GM21515 (cell line): Measurements from ENCODE around the gene SCN3B.

ENCODE experiments used
- ATAC-seq: cut with Tn5 transposase; IDR thresholded peaks from one replicate; pipeline ENCODE4 v1.9.1; 2021; ENCODE audit not compliant: unreplicated experiment

Gene SCN3B

GRCh38 chr11:123601136-123601535 is 53.3 kb downstream of the SCN3B start:
- ATAC-seq, result no peak

GRCh38 chr11:123597859-123598258 is 56.6 kb downstream of the SCN3B start:
- no peak for ATAC-seq

DNA sequence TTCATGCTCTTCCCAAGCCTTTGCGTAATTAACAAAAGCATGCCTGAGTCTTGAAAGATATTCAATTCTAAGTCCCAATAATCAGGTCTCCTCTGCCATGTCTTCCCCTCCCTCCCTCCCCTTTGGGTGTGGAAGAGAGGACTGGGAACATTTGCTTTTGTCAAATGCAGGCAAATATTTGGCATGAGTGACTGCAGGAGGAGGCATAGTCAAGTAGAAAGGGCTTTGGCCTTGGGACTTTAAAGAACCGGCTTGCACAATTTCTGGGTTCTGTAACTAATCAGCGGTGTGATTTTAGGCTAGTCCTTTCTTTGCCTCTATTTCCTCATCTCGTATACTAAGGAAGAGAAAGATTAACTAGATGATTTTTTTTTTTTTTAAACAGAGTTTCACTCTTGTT is 59.5 kb downstream of the SCN3B start:
- no peak for ATAC-seq

- no peak for ATAC-seq
These were observed 60.1 kb downstream of the SCN3B start for GRCh38 chr11:123594188-123594901.

- ATAC-seq, result no peak
These were observed 60.9 kb downstream of the SCN3B start for GRCh38 chr11:123593570-123593969.

DNA sequence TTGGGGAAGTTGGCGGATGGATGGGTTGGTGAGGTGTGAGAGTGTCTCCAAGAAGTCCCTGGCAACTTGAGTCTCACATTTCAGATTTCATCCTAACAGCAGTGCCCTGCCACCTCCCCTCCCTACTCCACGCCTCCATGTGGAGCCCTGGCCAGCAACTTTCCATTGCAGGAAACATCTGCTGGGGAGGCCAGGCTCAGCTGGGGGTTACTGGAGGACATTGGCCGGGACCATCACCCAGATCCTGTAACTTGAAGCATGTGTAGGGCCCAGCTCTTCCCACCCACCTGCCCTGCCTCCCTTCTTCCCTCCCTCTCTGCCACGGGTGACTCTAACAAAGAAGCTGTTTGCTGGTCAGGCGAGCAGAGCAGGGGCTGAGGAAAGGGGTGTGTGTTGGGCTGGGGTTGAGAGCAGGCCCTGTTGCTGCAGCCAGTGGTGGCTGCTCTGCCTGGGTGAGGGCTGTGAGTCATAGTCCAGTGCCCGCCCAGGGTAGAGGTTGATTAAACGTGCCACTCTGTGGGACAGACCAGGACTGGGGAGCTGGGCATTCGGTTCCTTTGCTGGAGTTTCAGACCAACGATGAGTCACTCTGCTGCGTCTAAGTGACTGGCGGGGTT is 64.0 kb downstream of the SCN3B start:
- ATAC-seq, result no peak

GRCh38 chr11:123588864-123589262 is 65.6 kb downstream of the SCN3B start:
- no peak for ATAC-seq

DNA sequence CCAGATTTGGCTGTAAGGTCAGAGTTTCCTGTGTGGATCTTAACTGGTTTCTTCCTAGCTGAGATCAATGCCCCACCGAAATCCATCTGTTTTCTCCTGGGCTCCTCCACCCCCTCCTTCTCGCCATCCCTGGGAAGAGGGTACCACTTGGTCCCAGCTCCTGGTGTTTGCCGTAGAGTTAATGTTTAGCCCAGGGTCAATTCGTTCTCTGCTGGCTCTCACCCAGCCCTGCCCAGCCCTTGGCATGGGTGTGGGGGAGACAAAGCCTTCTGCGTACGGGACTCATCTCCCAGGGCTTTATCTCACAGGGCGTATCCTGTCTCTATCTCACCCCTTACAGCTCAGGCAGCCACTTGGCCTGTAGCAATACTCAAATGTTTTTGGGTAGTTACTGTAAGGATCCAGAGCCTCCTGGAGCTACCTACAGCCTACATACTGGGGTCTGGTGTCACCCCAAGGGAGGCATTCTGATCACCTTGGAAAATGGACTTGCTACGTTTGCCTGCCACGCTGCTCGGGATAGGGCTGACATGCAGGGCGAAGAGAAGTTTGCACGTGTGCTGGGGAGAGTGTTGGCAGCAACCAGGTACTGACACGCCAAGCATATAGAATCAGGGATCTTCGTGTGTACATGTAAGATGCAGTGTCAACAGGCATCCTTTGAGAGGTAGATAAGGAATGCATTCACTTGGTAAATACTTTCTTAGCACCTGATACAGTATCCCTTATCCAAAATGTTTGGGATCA is 66.1 kb downstream of the SCN3B start:
- no peak for ATAC-seq

DNA sequence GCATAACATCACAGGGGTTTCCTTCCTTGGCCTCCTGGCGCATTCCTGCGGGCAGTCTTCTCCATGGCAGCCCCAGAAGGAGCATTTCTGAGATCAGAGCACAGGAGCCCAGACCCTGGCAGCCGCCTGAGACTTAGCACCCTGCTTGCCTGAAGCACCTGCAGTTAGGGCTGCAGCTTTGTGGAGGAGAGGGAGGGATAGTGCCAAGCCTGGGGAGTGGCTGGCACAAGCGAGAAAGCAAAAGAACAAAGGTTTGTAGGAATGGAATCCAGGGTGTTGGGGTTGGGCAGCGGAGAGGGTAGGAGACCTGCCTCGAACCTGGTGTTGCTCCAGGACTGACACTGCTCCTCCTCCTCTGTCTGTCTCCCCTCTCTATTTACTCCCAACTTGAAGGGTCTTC is 66.9 kb downstream of the SCN3B start:
- ATAC-seq, result no peak

DNA sequence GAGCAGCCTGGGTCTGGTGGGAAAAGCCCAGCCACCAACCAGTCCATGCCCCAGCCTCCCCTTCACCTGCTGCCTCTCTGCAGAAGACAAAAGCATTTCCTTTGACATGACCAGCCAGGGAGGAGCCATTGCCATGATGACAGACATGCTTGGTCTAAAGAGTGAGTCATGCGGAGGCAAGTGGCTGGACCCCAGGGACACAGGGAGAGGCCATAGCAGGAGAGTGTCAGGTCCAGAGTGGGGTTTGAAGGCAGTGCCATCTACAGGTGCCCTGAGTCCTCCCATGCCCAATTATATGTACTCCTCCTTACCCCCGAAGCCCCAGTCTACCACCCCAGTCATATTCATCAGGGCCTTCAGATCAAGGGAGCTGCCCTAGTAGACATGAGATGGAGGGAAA is 67.4 kb downstream of the SCN3B start:
- no peak for ATAC-seq

DNA sequence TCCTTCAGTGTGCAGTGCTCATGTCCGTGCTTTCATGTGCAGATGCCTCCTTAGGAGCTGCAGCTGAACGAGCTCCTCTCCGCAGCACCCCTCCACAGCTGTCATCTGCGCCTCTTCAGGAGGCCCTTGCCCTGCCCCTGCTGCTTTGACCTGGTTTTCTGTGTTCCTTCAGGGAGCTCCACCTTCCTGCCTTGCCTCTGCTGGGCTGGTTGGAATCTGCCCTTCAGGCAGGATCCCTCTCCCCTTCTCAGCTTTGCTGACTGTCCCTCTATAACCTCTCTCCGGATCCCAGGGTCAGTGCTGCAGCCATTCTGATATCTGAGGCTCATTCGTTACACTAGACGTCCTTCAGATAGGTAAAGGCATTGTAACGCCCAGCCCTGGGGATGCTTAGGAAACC is 67.9 kb downstream of the SCN3B start:
- ATAC-seq, result no peak

DNA sequence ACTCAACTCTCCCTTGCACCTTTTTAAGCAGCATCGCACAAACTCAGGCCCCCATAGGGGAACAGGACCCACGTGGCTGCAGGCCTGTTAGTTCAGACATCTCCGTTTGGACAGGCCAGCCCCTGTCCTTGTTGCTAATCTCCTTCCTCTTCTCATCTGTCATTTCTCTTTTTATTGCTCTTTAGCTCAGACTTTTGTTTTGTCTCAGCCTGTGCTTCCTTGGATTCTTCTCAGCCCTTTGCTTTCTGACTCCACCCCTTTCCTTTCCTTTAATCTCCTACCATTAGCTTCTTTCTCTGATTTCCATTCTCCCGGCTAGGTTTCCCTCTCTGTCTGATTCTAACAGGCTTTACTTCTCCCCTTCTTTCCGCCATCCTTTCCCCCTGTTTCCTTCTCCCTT is 68.7 kb downstream of the SCN3B start:
- no peak for ATAC-seq

DNA sequence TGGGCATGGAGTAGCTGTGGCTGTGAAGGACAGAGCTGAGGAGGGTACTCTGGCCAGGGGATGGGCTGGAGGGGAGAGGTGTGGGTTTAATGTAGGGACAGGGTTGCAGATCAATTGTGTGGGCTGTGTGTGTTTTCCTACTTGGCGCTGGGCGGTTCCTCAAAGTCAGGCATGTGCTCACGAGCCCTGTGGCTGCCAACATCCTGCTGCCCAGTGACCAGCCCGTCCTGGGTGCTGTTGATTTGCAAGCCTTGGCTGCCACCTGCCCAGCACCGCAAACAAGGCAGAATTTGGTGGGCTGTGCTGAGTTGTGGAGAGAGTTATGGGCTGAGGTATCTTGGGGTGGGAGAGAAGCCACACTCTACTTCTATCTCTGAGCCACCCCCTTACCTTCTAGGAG is 69.2 kb downstream of the SCN3B start:
- ATAC-seq, result no peak

- ATAC-seq, result no peak
These were observed 69.7 kb downstream of the SCN3B start for GRCh38 chr11:123584737-123585136.

- no peak for ATAC-seq
These were observed 70.2 kb downstream of the SCN3B start for GRCh38 chr11:123584186-123584585.

GRCh38 chr11:123582992-123583504 is 71.4 kb downstream of the SCN3B start:
- no peak for ATAC-seq

DNA sequence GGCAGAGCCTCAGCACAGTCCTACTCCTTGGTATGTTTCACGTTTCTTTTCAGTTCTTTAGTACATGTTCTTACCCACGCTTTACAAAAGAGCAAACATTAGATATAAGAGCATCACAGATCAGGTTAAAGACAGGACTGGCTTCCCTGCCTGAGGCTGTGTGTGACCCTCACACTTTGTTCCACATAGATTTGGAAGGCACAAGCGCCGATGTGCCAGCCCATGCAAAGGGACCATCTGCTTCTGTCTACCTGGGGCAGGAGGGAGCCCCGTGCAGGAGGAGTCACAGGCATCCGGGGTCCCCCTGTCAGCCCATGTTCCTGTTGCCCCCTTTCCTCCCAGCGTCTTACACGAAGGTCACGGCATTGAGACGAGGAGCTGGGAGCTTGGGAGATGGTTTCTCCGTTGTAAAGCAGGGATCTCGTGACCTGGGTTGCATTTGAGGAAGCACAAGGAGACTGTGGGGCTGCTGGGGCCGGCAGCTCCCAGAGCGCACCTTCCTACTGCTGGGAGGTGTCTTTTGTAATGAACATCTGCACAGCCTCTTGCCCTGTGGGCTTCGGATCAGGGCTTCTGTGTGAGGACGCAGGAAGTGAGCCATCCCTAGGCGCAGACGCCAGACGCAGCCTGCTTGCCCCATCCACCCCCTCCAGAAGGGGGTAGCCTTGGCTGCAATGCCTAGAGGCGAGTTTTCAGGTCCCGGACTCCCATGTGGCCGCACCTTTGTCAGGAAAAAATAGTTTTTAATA is 72.6 kb downstream of the SCN3B start:
- no peak for ATAC-seq

DNA sequence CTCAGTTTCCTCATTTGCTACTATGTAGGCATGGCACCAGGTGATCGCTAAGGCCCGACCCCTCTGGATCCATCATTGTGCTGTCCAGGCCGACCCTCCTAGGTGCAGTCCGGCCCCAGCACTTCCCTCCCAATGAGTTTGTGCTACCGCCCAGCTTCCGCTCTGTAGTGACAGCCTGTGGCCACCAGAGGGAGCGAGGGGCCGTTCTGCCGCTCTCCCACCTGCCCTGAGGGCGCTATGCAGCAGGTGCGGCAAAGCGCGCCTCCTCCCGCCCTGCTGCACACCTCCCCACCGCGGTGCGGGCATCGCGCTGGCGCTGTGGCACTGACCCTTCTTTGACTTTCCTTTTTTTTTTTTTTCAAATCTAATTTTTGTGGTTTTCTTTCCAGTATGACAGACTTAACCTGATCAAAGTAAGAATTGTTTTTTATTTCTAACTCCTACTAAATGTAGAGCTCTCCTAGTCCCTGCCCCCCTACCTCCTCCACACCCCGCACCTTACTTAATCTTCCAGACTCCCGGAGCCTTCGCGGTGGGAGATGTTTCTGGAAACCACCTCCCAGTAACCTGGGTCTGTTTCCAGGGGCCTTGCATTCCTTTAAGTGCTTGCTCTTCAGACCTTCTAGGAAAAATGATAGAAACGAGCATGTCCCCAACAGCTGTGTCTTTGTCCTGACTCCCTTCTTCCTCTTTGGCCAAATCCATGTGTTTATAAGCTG is 73.7 kb downstream of the SCN3B start:
- ATAC-seq, result peak; percentile 89

GRCh38 chr11:123580137-123580536 is 74.3 kb downstream of the SCN3B start:
- ATAC-seq, result no peak

- ATAC-seq, result no peak
These were observed 75.0 kb downstream of the SCN3B start for GRCh38 chr11:123579482-123579812.
